GM18907 (cell line): Measurements from ENCODE around the gene LZTFL1.

Experiments used
- ATAC-seq: cut with Tn5 transposase; IDR thresholded peaks from one replicate; pipeline ENCODE4 v1.9.1; 2021; ENCODE audit warnings: mild to moderate bottlenecking, moderate library complexity; ENCODE audit not compliant: unreplicated experiment

LZTFL1 gene

GRCh38 chr3:45841757-45842491 lies at the start of gene LZTFL1:
LZTFL1 (minus strand) TSS chr3:45842119; CDS start chr3:45841991, 128 bp downstream.
- ATAC-seq = peak; percentile 83

- no peak for ATAC-seq
Measured at GRCh38 chr3:45890405-45890804, 48.5 kb upstream of the LZTFL1 start.

GRCh38 chr3:45889337-45889736 lies 47.4 kb upstream of the LZTFL1 start:
- ATAC-seq = no peak

GRCh38 chr3:45887759-45888511 lies 46.0 kb upstream of the LZTFL1 start:
- no peak for ATAC-seq

- no peak for ATAC-seq
Measured at GRCh38 chr3:45887285-45887684, 45.4 kb upstream of the LZTFL1 start.

GRCh38 chr3:45885979-45886705 lies 44.2 kb upstream of the LZTFL1 start, which contains the start of gene CCR9:
CCR9 (plus strand) TSS chr3:45886543; CDS start chr3:45894934, 8,391 bp downstream.
- ATAC-seq = no peak

- no peak for ATAC-seq
Measured at GRCh38 chr3:45884368-45885201, 42.7 kb upstream of the LZTFL1 start.

GRCh38 chr3:45881078-45882022 lies 39.4 kb upstream of the LZTFL1 start:
- ATAC-seq = no peak

- no peak for ATAC-seq
Measured at GRCh38 chr3:45880725-45881077, 38.8 kb upstream of the LZTFL1 start.

- ATAC-seq = no peak
Measured at GRCh38 chr3:45878124-45878523, 36.2 kb upstream of the LZTFL1 start.

GRCh38 chr3:45874677-45875346 lies 32.9 kb upstream of the LZTFL1 start:
- ATAC-seq = no peak

GRCh38 chr3:45873638-45874037 lies 31.7 kb upstream of the LZTFL1 start:
- ATAC-seq = no peak

GRCh38 chr3:45873036-45873435 lies 31.1 kb upstream of the LZTFL1 start:
- ATAC-seq = no peak

- no peak for ATAC-seq
Measured at GRCh38 chr3:45872569-45872968, 30.6 kb upstream of the LZTFL1 start.

GRCh38 chr3:45871780-45872179 lies 29.9 kb upstream of the LZTFL1 start:
- ATAC-seq = no peak

- ATAC-seq = no peak
Measured at GRCh38 chr3:45870099-45870498, 28.2 kb upstream of the LZTFL1 start.

- ATAC-seq = no peak
Measured at GRCh38 chr3:45869638-45870037, 27.7 kb upstream of the LZTFL1 start.

- no peak for ATAC-seq
Measured at GRCh38 chr3:45868650-45869049, 26.7 kb upstream of the LZTFL1 start.

- no peak for ATAC-seq
Measured at GRCh38 chr3:45868213-45868612, 26.3 kb upstream of the LZTFL1 start.
